ENCODE results near the gene SLC7A6.

GRCh38 chr16:68292425-68292824, 28.1 kb downstream of the SLC7A6 start:
- TF ChIP-seq CTCF (IDR thresholded peaks at IDR 0.05) (no peak), ZFX (IDR thresholded peaks at IDR 0.05; ENCODE audit: borderline replicate concordance) (no peak)
